Measurements from ENCODE around the gene FRS2. TPM values are rescaled to one million over a fixed set of nuclear protein-coding genes. Genes with fewer than 3 reads are reported as not detected.

Gene FRS2
- polyA plus RNA-seq, 5 donors: 32.5 to 60.8 (median 44.6) TPM

DNA sequence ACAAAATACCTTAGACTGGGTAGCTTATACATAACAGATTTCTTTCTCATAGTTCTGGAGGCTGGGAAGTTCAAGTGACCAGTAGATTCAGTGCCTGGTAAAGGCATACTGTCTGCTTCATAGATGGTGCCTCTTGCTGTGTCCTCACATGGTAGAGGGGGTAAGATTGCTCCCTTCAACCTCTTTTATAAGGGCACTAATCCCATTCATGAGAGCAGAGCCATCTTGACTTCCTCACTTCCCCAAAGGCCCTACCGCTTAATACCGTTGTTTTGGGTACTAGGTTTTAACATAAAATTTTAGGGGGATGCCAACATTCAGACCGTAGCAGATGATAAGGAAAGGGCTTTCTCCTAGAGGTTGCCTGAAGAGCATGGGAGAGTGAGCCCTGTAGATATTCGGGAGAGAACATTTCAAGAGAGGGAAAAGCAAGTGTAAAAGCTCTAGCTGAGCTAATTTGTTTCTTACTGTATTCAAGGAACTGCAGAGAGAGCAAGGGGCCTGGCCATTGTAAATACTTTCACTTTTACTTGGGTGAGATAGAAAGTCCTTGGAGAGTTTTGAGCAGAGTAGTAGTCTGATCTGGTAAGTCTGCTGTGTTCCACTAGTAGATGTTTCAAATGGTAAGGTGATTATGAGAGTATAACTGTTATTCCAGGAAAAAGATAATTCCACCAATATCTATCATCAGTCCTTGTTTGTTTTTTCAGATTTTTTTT lies 27.3 kb downstream of the FRS2 start:
- DNase-seq: no peak

GRCh38 chr12:69500631-69501030 lies 30.4 kb downstream of the FRS2 start:
- no peak for DNase-seq

- no peak for DNase-seq
Observed at GRCh38 chr12:69501154-69501895, 31.1 kb downstream of the FRS2 start.

- DNase-seq: no peak
Observed at GRCh38 chr12:69502345-69503081, 32.3 kb downstream of the FRS2 start.

- no peak for DNase-seq
Observed at GRCh38 chr12:69508091-69508490, 37.9 kb downstream of the FRS2 start.

- no peak for DNase-seq
Observed at GRCh38 chr12:69508621-69509020, 38.4 kb downstream of the FRS2 start.

DNA sequence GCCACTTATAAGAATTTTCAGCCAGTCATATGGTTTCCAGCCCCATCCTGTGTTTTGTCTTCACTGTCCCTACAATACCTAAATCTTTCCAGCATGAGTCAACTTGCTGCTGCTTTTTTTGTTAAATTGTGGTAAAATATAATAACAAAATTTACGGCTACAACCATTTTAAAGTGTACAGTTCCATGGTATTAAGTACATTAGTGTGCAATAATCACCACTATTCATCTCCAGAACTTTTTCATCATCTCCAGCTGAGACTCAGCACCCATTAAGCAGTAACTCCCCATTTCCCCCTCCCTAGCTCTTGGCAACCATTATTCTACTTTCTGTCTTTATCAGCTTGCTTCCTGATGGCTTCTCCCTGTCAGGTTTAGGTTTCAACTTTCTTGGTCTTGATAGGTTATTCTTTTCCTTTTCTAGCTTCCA lies 39.1 kb downstream of the FRS2 start:
- peak in 1 of 2 donors; percentile 16 for DNase-seq

DNA sequence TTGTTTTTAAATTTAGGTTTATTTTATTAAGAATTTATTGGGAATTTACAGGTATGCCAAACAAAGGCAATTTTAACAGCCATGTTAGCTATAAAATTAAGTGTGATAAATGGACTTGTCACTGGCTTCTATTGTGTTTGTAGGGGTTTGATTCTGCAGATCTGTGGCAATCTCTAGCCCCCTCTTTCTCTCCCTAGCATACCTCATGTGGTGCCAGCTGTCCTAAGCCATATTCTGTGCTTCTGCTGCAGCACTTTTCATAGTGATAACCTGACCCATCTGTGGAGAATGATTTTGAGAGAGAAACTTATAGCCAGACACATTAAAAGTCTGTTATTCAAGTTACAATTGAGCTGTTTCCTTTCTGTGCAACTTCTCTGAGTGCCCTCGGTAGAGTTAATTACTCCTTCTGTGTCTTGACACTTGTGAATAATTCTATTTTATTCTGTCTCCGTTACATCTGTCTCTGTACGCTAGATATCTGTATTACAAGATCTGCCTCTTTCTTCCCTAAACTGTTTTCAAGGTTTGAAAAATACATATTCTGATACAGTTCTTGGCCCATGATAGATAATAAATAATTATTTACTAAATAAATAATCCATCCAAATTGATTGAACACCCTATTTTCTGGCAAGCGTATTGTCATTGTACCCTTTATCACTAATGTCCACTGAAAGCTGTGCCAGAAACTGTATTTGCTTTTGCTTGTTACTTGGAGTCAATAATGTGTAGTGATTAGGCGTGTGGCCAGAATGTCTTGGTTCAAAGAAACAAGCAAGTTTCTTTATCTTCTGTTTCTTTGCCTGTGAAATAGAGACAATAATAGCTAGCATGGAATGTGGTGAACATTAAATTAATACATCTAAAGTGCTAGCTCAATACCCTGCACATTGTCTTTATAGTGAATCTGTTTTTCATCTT lies 40.0 kb downstream of the FRS2 start:
- peak; percentile 71 to 74 for DNase-seq

DNA sequence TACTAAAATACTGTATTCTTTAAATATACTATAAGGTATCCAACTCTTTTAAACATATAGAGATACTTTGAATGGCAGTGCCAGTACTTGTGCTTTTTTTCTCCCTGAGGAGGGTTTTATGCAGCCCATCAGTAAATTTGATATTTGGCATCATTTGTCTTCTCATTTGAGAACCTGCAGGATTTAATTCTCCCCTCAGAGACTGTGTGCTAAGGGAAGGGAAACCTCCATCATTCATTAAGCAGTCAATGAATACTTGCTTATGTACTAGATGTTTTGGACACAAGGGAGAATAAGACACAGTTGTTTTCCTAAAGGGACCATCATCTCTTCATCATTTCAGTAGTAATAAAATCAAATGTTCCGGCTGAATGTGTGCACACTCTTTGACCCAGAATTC lies 40.8 kb downstream of the FRS2 start:
- no peak for DNase-seq

DNA sequence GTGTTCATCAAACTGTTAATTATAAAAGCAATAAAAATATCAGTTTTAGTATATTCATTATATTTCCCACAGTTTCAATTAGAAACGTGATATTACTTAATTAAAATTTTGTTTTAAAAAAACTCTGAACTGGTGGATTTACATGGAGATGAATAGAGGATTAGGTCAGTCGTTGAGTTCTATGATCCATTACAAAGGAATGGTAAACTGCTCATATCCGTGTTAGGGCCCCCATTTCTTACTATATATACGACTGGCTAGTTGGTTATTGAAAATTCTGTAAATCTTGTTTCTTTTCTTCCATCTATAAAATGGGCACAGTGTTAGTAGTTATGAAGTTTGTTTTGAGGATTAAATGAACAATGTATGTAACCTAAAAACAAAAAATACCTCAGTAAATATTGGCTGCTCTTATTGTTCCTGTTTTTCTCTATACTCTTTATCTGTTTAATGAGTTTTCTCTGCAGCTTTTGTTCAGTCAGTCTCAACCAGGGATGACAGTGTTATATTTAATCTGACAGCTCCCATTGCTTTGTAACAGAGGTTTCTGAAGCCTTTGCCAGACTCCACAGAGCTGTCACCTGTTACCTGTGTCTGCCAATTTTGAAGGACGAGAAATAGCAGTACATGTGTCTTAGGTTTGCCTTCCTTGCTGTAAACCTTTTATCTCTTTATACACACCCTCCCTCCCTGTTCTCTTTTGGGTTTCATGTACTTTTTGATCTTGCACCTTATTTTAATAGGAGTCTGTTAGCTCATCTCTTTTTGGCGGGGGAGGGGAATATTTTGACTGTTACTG lies 41.5 kb downstream of the FRS2 start:
- no peak for DNase-seq

- DNase-seq: no peak
Observed at GRCh38 chr12:69512820-69513219, 42.6 kb downstream of the FRS2 start.

DNA sequence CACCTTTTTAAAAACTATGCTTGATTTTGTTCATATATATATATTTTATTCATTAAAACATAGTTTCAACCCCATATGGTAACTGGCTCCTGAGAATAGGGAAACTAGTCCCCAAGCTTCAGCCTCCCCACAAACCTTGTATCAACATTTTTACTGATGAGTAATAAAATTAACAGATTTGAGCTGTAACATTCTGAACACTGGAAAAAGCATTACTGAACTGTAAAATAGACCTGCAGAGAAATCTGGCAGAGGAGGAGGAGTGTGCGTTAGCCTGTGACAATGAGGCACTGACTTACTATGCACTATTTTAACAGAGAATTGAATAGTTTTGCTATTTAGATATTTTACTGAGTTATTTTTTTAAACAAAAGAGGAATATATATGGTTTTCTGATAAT lies 43.1 kb downstream of the FRS2 start:
- DNase-seq: no peak

DNA sequence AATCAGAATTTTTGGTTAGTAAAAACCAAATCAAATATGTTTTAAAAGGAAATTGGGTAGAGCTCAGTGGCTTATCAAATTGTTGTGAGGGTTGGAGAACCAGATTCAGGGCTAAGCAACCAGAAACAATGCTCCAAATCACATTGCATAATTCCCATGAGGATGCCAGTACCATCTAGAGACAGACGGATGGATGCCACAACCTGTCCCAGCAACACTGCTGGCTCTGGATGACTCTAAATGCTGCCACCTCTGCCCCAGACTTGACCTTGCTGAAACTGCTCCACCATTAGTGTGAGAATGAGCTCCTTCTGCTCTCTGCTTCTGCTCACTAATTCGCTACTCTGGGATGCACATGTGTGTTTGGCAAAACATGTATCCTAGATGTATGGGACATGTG lies 43.9 kb downstream of the FRS2 start:
- DNase-seq: no peak

DNA sequence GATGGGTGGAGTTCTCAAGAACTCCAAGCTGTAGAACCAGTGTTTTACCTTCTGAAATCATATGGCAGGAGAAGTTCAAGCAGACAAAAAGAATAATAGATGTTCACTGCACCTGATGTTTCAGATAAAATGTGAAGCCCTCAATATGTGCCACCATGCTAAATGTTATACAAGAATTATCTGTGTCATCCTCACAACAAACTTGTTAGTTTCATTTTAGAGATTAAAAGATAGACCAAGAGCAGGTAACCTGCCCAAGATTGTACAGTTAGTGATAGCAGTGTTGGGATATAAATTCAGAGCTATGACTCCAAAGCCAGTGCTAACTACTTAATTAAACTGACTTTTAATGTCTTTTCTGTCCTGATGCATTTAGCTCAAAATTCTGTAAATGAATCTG lies 44.7 kb downstream of the FRS2 start:
- no peak for DNase-seq

DNA sequence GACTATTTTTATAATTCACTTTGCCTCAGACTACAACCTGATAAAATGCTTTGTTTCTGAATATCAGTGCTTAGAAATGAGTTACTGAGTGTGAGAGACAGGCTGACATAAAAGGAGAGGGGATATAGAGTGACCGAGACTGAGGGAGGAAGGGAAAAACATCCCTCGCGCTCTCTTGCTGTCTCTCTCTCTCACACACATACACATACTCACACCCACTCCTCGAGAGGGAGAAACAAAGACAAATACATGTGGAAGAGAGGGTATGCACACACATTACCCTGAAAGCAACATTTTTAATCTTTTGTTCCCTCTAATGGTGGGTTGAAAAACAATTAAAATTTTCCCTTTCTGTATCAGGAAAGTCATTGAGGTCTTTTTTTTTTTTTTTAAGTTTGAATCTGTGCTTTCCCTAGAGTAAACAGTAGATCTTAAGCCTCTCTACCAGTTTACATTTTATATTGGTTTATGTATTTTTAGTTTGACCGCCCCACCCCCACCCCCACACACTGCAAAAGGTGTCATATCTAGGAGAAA lies 45.3 kb downstream of the FRS2 start:
- DNase-seq: peak in 1 of 2 donors; percentile 30

GRCh38 chr12:69516950-69517349 lies 46.8 kb downstream of the FRS2 start:
- DNase-seq: no peak

DNA sequence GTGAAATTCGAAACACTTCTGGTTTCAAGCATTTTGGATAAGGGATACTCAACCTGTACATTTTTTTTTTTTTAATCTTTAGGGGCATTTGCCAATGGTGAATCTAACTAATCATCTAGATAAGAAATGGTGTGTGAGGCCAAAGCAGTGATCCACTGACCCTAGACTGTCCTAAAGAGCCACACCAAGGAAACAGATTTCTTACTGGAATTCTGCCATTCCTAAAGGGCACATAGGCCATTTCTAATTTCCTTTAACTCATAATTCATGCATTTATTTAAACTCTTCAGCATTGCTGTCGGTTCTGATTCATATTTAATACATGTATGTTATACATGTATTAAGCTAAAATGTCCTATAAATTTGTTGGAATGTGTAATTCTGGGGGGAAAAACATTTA lies 47.2 kb downstream of the FRS2 start:
- no peak for DNase-seq

DNA sequence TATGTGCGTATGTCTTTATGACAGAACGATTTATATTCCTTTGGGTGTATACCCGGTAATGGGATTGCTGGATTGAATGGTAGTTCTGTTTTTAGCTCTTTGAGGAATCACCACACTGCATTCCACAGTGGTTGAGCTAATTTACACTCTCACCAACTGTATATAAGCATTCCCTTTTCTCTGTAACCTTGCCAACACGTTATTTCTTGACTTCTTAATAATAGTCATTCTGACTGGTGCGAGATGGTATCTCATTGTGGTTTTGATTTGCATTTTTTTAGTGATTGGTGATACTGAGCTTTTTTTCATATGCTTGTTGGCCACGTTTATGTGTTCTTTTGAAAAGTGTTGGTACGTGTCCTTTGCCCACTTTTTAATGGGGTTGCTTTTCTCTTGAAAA lies 49.7 kb downstream of the FRS2 start:
- no peak for DNase-seq

- no peak for DNase-seq
Observed at GRCh38 chr12:69523433-69524330, 53.5 kb downstream of the FRS2 start.

- no peak for DNase-seq
Observed at GRCh38 chr12:69524331-69524630, 54.1 kb downstream of the FRS2 start.
